KOPT-K1 (cell line): ENCODE results near the gene HTRA2.

Experiments used
- H3K27ac ChIP-seq: fragments of 200-600 bp; sonication (generic); 2 replicates; pipeline ENCODE4 v1.5.1; 2016; ENCODE audit warnings: antibody characterized with exemption, mild to moderate bottlenecking, low read depth, low read length; ENCODE audit not compliant: poor library complexity, severe bottlenecking
- H3K36me3 ChIP-seq: fragments of 200-600 bp; sonication (generic); 2 replicates; pipeline ENCODE4 v1.5.1; 2017; ENCODE audit warnings: antibody characterized with exemption, mild to moderate bottlenecking, low read length, moderate library complexity; ENCODE audit not compliant: insufficient read depth
- H3K9me3 ChIP-seq: fragments of 200-600 bp; sonication (generic); 2 replicates; pipeline ENCODE4 v1.5.1; 2017; ENCODE audit warnings: antibody characterized with exemption, low read length, mild to moderate bottlenecking; ENCODE audit not compliant: insufficient read depth, poor library complexity, severe bottlenecking

HTRA2 gene

GRCh38 chr2:74571058-74571457 lies 41.3 kb downstream of the HTRA2 start:
- Histone ChIP-seq H3K36me3 (no peaks in the 10 kb centered on the region), H3K9me3 (no peaks in the 10 kb centered on the region), H3K27ac (no peak overlapping the region)

GRCh38 chr2:74572178-74572925 lies 42.6 kb downstream of the HTRA2 start:
- no peaks in the 10 kb centered on the region for H3K9me3 ChIP-seq
- no peak overlapping the region for H3K27ac ChIP-seq
- H3K36me3 ChIP-seq, result no peaks in the 10 kb centered on the region

GRCh38 chr2:74573747-74574562 lies 44.2 kb downstream of the HTRA2 start:
- no peaks in the 10 kb centered on the region for H3K36me3 ChIP-seq
- no peaks in the 10 kb centered on the region for H3K9me3 ChIP-seq
- H3K27ac ChIP-seq, result peak overlapping the region; percentile 31

GRCh38 chr2:74575320-74575719 lies 45.6 kb downstream of the HTRA2 start:
- H3K36me3 ChIP-seq, result no peaks in the 10 kb centered on the region
- H3K27ac ChIP-seq, result no peak overlapping the region
- H3K9me3 ChIP-seq, result no peaks in the 10 kb centered on the region

- Histone ChIP-seq H3K27ac (no peak overlapping the region), H3K36me3 (no peaks in the 10 kb centered on the region), H3K9me3 (no peaks in the 10 kb centered on the region)
Observed at GRCh38 chr2:74576211-74576862, 46.6 kb downstream of the HTRA2 start.

- Histone ChIP-seq H3K36me3 (no peaks in the 10 kb centered on the region), H3K9me3 (no peaks in the 10 kb centered on the region), H3K27ac (no peak overlapping the region)
Observed at GRCh38 chr2:74576863-74577229, 47.1 kb downstream of the HTRA2 start.

GRCh38 chr2:74577448-74577847 lies 47.7 kb downstream of the HTRA2 start:
- Histone ChIP-seq H3K27ac (no peak overlapping the region), H3K36me3 (no peaks in the 10 kb centered on the region), H3K9me3 (no peaks in the 10 kb centered on the region)

- Histone ChIP-seq H3K9me3 (no peaks in the 10 kb centered on the region), H3K36me3 (no peaks in the 10 kb centered on the region), H3K27ac (no peak overlapping the region)
Observed at GRCh38 chr2:74578408-74578807, 48.7 kb downstream of the HTRA2 start.

- Histone ChIP-seq H3K9me3 (no peaks in the 10 kb centered on the region), H3K27ac (no peak overlapping the region), H3K36me3 (no peaks in the 10 kb centered on the region)
Observed at GRCh38 chr2:74581463-74581862, 51.7 kb downstream of the HTRA2 start.

GRCh38 chr2:74582184-74582583 lies 52.5 kb downstream of the HTRA2 start:
- Histone ChIP-seq H3K9me3 (no peaks in the 10 kb centered on the region), H3K36me3 (no peaks in the 10 kb centered on the region)

More at GRCh38 chr2:74582184-74582583, 52.5 kb downstream of the HTRA2 start:
- no peak overlapping the region for H3K27ac ChIP-seq
